HG03520 (cell line): Measurements from ENCODE around the gene PRM3.

Source experiments
- ATAC-seq: cut with Tn5 transposase; IDR thresholded peaks from one replicate; pipeline ENCODE4 v1.9.1; 2021; ENCODE audit warnings: mild to moderate bottlenecking, moderate library complexity; ENCODE audit not compliant: unreplicated experiment

The PRM3 gene

GRCh38 chr16:11283820-11284248, 10.4 kb upstream of the PRM3 start:
- no peak for ATAC-seq

GRCh38 chr16:11280616-11281522, 7.4 kb upstream of the PRM3 start, which contains the start of gene PRM1:
PRM1 (minus strand) TSS chr16:11281330; CDS start chr16:11281238, 92 bp downstream.
- no peak for ATAC-seq

DNA sequence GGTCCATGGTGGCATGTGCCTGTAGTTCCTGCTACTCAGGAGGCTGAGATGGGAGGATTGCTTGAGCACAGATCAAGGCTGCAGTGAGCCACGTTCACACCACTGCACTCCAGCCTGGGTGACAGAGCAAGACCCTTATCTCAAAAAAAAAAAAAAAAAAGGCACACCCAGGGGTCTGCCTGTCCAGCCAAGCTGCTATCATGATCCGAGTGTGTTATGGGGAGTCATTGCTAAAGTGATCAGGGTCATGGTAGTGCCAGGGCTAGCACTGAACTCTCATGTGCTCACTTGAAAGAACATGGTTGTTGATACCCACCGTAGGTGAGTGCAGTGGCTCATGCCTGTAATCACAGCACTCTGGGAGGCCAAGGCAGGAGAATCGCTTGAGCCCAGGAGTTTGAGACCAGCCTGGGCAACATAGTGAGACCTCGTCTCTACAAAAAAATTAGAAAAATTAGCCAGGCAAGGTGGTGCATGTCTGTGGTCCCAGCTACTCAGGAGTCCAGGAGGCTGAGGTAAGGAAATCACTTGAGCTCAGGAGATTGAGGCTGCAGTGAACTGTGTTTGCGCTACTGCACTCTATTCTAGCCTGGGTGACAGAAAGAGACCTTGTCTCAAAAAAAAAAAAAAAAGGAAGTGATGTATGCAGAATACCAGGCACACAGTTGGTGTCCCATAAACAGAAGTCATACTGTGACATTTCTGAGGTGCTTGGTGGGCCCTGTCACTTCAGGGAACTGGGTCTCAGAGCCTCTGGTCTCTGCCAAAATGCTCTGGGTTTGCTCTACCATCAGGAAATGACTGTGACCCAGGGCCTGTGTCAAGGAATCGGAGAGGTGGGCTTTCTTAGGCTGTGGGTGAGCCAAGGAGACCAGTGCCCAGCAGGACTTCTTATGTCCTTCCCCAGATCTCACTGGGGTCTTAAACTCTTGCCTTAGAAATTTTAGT, 5.5 kb upstream of the PRM3 start:
- no peak for ATAC-seq

- ATAC-seq, result no peak
These were observed 4.3 kb upstream of the PRM3 start for GRCh38 chr16:11277607-11278337.

- no peak for ATAC-seq
These were observed 3.6 kb upstream of the PRM3 start for GRCh38 chr16:11276896-11277593.

DNA sequence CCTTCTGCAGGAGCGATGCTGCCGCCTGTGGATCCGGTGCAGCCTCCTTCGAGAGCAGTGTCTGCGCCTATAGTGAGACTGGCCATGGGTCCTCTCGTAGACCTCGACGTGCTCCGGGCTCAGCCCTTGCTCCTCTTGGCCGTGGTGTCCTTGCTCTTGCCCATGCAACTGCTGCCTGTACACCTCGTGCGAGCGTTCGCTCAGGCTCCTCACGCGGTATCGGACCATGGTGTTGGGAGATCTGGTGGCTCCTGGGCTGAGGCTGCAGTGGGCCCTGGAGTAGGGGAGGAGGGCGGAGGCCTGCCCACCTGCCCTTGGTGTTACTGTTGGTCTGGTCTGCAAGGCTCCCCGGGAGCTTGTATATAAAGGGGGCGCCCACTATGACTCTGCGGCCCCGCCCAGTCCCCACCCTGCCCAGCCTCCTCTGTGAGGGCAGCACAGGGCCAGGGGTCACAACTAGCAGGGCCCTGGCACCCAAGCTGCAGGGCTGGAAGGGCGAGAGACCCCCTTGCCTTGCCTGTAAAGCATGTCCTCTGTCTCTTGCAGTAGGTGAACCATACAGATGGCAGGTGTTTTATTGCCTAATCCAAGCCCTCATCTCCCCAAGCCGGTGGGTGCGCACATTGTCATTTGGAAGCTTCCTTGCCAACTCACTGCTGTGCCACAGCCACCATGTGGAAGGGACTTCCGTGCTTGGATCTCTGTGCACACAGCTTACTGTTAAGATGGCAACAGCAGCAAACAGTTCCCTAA, 2.9 kb upstream of the PRM3 start, which contains the start of gene PRM2:
Gene PRM2 (minus strand): TSS at position 338 of the 753 bp plus-strand sequence. CDS start 110 bp downstream, at position 228.
- ATAC-seq, result no peak

DNA sequence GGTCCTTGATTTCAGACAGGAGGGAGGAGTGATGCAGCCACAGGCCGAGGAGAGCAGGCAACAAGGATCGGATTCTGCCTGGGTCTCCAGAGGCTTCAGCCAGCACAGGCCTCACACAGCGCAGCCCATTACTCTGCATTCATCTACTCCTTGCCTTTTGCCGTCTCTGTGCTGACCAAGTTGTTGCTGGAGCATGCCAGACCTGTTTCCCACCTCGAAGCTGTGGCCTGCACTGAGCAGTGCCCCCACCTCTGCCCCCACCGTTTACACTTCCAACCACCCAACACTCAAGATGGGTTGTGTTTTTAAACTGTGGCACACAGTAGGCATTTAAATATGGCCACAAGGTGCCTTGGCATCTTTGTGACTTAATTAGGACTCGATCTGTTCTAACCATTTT, 1.5 kb upstream of the PRM3 start:
- no peak for ATAC-seq

DNA sequence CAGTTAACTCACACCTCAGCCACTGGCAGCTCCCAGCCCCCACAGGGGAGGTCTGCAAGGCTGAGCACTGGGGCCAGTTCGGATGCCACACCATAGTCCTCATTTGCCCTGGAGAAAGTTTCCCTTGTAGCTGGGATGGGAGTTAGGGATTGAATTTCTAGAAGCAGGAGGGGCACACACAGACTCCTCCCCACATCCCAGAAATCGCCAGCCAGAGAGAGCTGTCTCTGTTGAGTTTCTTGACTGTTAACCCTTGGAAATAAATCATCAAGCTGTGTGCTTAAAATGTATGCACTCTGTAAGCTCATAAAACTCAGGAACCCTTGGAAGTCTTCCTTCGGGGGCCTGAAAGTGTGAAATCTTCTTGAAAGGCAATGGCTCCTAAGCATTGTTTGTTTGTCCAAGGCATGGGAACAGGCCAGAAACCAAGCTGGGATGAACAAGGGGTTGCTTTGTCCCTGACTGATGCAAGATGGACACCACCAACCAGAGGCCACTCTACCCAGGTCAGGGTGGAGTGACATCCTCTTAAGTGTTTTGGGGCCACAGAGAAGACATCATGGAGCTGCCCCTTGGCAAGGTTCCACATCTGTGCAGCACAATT, 394 bp upstream of the PRM3 start:
- ATAC-seq, result no peak

DNA sequence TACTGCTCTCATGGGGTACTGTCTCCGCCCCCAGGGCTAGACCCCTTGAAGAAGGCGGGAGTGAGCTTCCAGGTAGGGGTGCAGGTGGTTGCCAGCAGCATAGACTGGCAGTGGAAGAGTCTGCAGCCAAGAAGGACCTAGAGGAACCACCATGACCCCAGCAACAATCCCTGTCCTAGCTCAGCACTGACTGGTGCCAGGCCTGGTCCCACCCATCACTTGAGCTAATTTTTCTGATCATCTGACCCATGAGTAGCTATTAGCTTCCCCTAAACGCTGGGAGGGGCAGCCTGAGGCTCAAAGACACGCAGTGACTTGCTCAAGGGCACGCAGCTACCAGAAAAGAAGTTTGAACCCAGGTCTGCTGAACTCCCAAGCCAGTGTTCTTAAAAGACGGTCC, 945 bp downstream of the PRM3 start:
- no peak for ATAC-seq

DNA sequence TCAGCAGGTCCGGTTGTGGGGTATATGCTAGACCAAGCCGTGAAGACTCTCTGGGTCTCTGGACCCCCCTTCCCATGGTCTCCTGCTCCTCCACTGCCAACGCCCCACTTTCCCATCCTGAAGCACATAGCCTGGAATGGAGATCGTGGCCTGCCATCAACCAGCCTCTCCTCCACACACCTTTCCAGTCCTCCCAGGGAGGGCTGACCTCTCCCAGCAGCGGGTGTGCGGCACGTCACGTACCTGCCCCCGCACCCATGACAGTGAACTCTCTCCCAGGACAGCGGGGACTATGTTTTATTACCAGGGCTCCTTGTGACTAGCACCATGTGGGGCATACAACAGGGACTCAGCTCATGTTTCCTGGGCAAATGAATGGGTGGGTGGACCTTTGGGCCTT, 1.8 kb downstream of the PRM3 start:
- no peak for ATAC-seq

DNA sequence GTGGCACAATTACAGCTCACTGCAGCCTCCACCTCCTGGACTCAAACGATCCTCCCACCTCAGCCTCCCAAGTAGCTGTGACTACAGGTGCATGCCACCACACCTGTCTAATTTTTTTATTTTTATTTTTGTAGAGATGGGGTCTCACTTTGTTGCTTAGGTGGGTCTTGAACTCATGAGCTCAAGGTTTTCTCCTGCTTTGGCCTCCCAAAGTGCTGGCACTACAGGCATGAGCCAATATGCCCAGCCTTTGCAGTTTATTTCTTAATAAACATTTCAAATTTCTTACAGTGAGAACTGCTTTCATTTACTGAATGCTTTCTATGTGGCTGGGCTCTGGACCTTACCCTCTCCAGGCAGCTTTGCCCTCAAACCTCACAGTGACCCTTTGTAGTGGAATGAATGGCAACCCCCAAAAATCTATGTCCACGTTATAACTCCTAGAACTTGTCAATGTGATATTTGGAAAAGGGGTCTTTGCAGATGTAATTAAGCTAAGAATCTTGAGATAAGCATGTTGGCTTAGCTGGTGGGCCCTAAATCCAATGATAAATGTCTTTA, 2.7 kb downstream of the PRM3 start:
- no peak for ATAC-seq

DNA sequence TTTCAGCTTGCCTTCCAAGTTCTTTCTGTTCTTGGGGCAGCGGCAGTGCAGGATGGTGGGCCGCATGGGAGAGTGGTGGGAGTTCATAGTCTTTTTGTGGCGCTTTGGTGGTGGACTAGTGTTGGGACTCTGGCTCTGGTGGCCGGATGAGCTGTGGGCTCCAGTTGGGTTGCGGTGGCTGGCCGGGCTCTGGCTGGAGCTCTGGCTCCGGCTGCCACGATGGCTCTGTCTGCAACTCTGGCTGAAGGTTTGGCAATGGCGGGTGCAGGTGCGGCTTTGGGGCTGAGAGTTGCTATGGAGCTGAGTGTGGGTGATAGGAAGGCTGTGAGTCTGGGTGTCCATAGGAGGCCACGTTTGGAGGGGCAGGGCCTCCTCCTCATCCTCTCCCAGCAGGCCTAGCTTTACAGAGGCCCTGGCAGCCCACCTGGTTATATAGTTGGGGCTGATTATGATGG, 4.5 kb downstream of the PRM3 start, which contains the start of gene TNP2:
Gene TNP2 (minus strand): TSS at position 405 of the 455 bp plus-strand sequence. CDS start 63 bp downstream, at position 342.
- ATAC-seq, result no peak

DNA sequence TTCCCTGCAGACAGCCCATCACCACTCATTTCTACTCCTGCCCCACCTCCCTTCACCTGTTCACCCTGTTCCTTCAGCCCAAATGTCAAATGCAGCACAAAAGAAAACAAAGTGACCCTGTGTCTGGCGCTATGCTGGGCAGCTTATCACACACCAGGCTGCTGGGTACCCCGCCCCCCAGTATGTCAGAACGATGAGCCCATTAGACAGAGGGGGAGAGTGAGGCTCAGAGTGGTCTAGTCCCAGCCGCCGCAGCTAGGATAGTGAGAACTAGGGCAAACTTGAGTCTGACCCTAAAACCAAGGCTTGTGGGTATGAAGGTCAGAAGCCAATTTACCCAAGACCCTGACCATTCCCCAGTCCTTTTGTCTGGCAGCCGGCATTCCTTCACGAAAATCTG, 8.3 kb downstream of the PRM3 start:
- ATAC-seq, result no peak

- ATAC-seq, result no peak
These were observed 9.1 kb downstream of the PRM3 start for GRCh38 chr16:11264155-11264832.

- no peak for ATAC-seq
These were observed 9.7 kb downstream of the PRM3 start for GRCh38 chr16:11263737-11264136.

DNA sequence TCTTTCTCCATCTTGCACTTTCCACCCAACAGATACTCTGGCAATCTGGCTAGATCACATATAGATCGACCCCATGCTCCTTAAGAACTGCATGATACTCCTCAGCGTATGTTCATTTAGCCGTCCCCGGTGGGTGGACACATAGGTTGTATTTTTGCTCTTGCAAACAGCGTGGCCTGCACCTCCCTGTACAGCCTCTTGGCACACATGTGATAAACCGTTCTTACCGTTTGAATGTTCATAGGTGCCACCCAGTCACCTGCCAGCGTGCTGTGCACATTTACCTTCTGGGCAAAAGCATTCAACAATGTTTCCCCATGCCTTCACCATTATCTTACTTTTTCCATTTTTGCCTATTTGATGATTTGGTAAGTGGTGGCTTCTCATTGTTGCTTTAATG, 10.5 kb downstream of the PRM3 start:
- ATAC-seq, result no peak

GRCh38 chr16:11260596-11260966, 12.8 kb downstream of the PRM3 start:
- no peak for ATAC-seq
